HEK293T (cell line): ENCODE results near the gene SKP1.

Source experiments
- CTCF ChIA-PET: fragments of 350-600 bp; formaldehyde crosslinking; extraction: SDS; loops from one replicate; lab custom pipeline; 2021; ENCODE audit warnings: antibody characterized with exemption, inconsistent platforms; lab: Yijun Ruan, JAX
- POLR2A ChIA-PET: fragments of 350-600 bp; formaldehyde crosslinking; extraction: SDS; loops from one replicate; lab custom pipeline; 2020; ENCODE audit warnings: antibody characterized with exemption, inconsistent platforms; lab: Yijun Ruan, JAX
- DNase-seq: peaks from one replicate; pipeline ENCODE4 v3.0.0; 2012; ENCODE audit warnings: mixed read lengths; ENCODE audit errors: extremely low spot score
- ARNT ChIP-seq: fragments of 450-650 bp; IDR thresholded peaks from 2 replicates; pipeline ENCODE4 v1.6.1; 2017; ENCODE audit warnings: mild to moderate bottlenecking
- BHLHE40 ChIP-seq: fragments of 450-650 bp; IDR thresholded peaks from 2 replicates; pipeline ENCODE4 v1.6.1; 2016; ENCODE audit warnings: mild to moderate bottlenecking, moderate library complexity, borderline replicate concordance
- CTBP1 ChIP-seq: fragments of 450-650 bp; IDR thresholded peaks from 2 replicates; pipeline ENCODE4 v1.6.1; 2016; ENCODE audit warnings: borderline replicate concordance
- ELF4 ChIP-seq: fragments of 450-650 bp; IDR thresholded peaks from 2 replicates; pipeline ENCODE4 v1.6.1; 2017; ENCODE audit warnings: antibody characterized with exemption
- FOXA1 ChIP-seq: fragments of 450-650 bp; IDR thresholded peaks from 2 replicates; pipeline ENCODE4 v1.6.1; 2016; ENCODE audit warnings: mild to moderate bottlenecking
- FOXK2 ChIP-seq: fragments of 450-650 bp; IDR thresholded peaks from 2 replicates; pipeline ENCODE4 v1.6.1; 2016; ENCODE audit warnings: mild to moderate bottlenecking
- FOXM1 ChIP-seq: fragments of 450-650 bp; IDR thresholded peaks from 2 replicates; pipeline ENCODE4 v1.6.1; 2017; ENCODE audit warnings: mild to moderate bottlenecking, borderline replicate concordance
- HDGF ChIP-seq: fragments of 450-650 bp; IDR thresholded peaks from 2 replicates; pipeline ENCODE4 v1.6.1; 2017; ENCODE audit warnings: antibody characterized with exemption, borderline replicate concordance
- L3MBTL2 ChIP-seq: fragments of 450-650 bp; conservative IDR thresholded peaks from 2 replicates; pipeline ENCODE4 v1.6.1; 2016; ENCODE audit warnings: mild to moderate bottlenecking
- LEF1 ChIP-seq: fragments of 450-650 bp; IDR thresholded peaks from 2 replicates; pipeline ENCODE4 v1.6.1; 2017; ENCODE audit warnings: mild to moderate bottlenecking, borderline replicate concordance
- NFRKB ChIP-seq: fragments of 450-650 bp; IDR thresholded peaks from 2 replicates; pipeline ENCODE4 v1.6.1; 2016; ENCODE audit warnings: mild to moderate bottlenecking, moderate library complexity
- PKNOX1 ChIP-seq: fragments of 450-650 bp; IDR thresholded peaks from 2 replicates; pipeline ENCODE4 v1.6.1; 2016
- SP1 ChIP-seq: fragments of 450-650 bp; IDR thresholded peaks from 2 replicates; pipeline ENCODE4 v1.6.1; 2017
- SUZ12 ChIP-seq: fragments of 450-650 bp; IDR thresholded peaks from 2 replicates; pipeline ENCODE4 v1.6.1; 2016; ENCODE audit warnings: mild to moderate bottlenecking
- TARDBP ChIP-seq: fragments of 450-650 bp; IDR thresholded peaks from 2 replicates; pipeline ENCODE4 v1.6.1; 2016
- ZNF384 ChIP-seq: fragments of 450-650 bp; IDR thresholded peaks from 2 replicates; pipeline ENCODE4 v1.6.1; 2016

The SKP1 gene

GRCh38 chr5:134129411-134130238, 47.1 kb downstream of the SKP1 start:
- CTCF ChIA-PET, result interaction anchor here (1.0 to 2.6 kb wide), 2 partner anchors 10 to 90 kb away, joined by 3 to 14 read pairs; no protein-coding TSS in a partner anchor

DNA sequence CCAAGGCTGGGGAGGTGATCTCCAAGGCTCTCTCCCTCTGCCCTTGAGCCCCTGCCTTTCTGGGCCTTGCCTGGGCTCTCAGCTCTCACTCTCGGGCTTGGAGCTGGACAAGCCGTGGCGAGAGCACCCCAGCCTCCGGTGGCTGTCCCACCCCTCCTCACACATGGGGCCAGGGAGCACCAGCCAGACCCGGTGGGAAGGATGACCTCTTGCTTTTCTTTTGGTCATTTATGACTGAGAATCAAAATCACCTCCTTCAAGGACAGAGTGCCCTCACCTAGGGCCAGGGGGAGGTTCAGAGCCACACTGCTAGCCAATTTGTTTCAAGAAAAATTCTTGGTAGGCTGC, 48.1 kb downstream of the SKP1 start:
- POLR2A ChIA-PET, result interaction anchor here (1.6 kb wide), 1 partner anchor 11 kb away, joined by 3 read pairs; no protein-coding TSS in a partner anchor
- no peak for TF ChIP-seq TARDBP
- no peak for TF ChIP-seq HDGF
- no peak for TF ChIP-seq NFRKB
- no peak for TF ChIP-seq ARNT
- no peak for TF ChIP-seq SUZ12
- TF ChIP-seq PKNOX1, result no peak
- TF ChIP-seq ZNF384, result no peak
- no peak for TF ChIP-seq ELF4
- TF ChIP-seq LEF1, result no peak
- no peak for TF ChIP-seq FOXA1
- no peak for TF ChIP-seq CTBP1
- no peak for TF ChIP-seq BHLHE40
- no peak for TF ChIP-seq SP1
- no peak for TF ChIP-seq FOXM1
- no peak for TF ChIP-seq FOXK2
- TF ChIP-seq L3MBTL2, result no peak
- CTCF ChIA-PET, result interaction anchor here (1.0 to 2.6 kb wide), 2 partner anchors 11 to 89 kb away, joined by 3 to 14 read pairs; no protein-coding TSS in a partner anchor
- DNase-seq, result no peak

More at GRCh38 chr5:134129411-134130238, 47.1 kb downstream of the SKP1 start:
- POLR2A ChIA-PET, result interaction anchor here (1.6 kb wide), 1 partner anchor 10 kb away, joined by 3 read pairs; no protein-coding TSS in a partner anchor
- TF ChIP-seq FOXM1 (no peak), ELF4 (no peak), SUZ12 (no peak), L3MBTL2 (no peak), CTBP1 (no peak), FOXK2 (no peak), ZNF384 (no peak), TARDBP (no peak), FOXA1 (no peak), LEF1 (no peak), SP1 (no peak), NFRKB (no peak), BHLHE40 (no peak), HDGF (no peak), PKNOX1 (no peak), ARNT (no peak)
- no peak for DNase-seq

DNA sequence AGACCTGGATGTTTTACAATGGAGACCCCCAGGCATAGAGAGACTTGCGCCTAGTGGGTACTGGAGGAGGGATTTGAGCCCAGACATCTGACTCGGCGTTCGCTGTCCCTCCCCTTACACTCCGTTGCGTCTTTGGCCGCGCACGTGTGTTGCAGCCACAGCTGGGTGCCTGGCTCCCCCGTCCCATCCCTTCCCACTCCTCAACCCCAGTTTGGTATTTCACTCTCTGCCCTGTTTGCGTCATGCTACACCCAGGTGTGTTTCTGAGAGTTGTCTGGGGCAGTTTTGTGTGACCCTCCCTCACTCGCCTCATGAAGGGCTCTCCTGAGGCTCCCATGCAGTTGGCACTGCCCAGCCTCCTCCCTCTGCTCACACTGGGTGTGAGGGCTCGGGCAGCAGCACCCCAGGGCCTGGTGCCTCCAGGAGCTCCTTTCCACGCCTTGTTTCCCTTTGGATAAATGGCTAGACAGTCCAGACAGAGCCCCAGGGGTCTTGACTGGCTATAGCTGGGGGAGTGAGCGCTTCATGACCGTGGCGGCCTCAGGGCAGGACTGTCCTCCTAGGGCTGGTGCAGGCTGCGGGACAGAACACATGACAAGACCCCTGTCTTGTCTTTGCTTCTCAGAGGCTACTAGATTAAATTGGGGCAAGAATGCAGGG, 48.6 kb downstream of the SKP1 start:
- ChIA-PET POLR2A (interaction anchor here (1.6 kb wide), 1 partner anchor 11 kb away, joined by 3 read pairs; no protein-coding TSS in a partner anchor), CTCF (interaction anchor here (0.8 to 2.6 kb wide), 2 partner anchors 12 to 88 kb away, joined by 4 to 14 read pairs; no protein-coding TSS in a partner anchor)
- DNase-seq, result no peak
- no peak for TF ChIP-seq ZNF384
- TF ChIP-seq HDGF, result no peak
- TF ChIP-seq FOXM1, result no peak
- no peak for TF ChIP-seq PKNOX1
- TF ChIP-seq NFRKB, result no peak
- TF ChIP-seq TARDBP, result no peak
- no peak for TF ChIP-seq SP1
- TF ChIP-seq FOXK2, result no peak
- no peak for TF ChIP-seq LEF1
- TF ChIP-seq ARNT, result no peak
- TF ChIP-seq BHLHE40, result no peak
- TF ChIP-seq L3MBTL2, result no peak
- TF ChIP-seq CTBP1, result no peak
- no peak for TF ChIP-seq SUZ12
- TF ChIP-seq FOXA1, result no peak

DNA sequence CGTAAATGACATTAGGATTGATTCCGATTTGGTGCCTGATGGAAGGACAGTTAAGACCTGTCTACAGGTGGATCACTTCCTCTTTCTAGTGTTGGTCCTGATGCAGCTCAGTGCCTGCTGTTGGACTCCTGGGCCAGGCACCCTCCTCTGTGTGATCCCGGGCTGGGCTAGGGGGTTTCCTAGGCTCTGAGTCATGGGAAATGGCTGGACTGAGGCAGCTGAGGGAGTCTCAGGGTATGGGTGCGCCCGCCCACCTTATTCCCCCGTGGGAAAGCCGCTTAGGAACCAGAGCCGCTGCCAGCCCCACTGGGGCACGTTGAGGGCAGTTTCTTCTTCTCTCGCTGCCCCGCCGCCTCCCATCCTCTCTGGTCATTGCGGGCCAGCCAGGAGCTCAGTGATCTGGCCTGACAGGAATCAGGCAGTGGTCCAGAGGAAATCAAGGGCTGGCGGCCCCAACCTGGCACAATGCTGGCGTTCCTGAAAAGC, 49.3 kb downstream of the SKP1 start:
- CTCF ChIA-PET, result interaction anchor here (0.8 kb wide), 1 partner anchor 88 kb away, joined by 4 read pairs; no protein-coding TSS in a partner anchor
- no peak for DNase-seq
- no peak for TF ChIP-seq HDGF
- TF ChIP-seq FOXA1, result no peak
- TF ChIP-seq PKNOX1, result no peak
- TF ChIP-seq ELF4, result no peak
- no peak for TF ChIP-seq BHLHE40
- TF ChIP-seq SP1, result no peak
- no peak for TF ChIP-seq FOXM1
- TF ChIP-seq FOXK2, result no peak
- no peak for TF ChIP-seq CTBP1
- no peak for TF ChIP-seq LEF1
- no peak for TF ChIP-seq ZNF384
- TF ChIP-seq L3MBTL2, result no peak
- POLR2A ChIA-PET, result interaction anchor here (0.7 kb wide), 1 partner anchor 1122 kb away, joined by 3 read pairs; no protein-coding TSS in a partner anchor
